HG03442 (cell line): ENCODE data around the gene MGAT1.
"Not testable (repeated sequence)": the region's sequence is repeated elsewhere in the genome, so short reads cannot be mapped to it uniquely, and the experiment has no call there.

ENCODE experiments used
- ATAC-seq: cut with Tn5 transposase; IDR thresholded peaks from one replicate; pipeline ENCODE4 v1.9.1; 2021; ENCODE audit warnings: mild to moderate bottlenecking, moderate library complexity; ENCODE audit not compliant: unreplicated experiment

MGAT1 gene

DNA sequence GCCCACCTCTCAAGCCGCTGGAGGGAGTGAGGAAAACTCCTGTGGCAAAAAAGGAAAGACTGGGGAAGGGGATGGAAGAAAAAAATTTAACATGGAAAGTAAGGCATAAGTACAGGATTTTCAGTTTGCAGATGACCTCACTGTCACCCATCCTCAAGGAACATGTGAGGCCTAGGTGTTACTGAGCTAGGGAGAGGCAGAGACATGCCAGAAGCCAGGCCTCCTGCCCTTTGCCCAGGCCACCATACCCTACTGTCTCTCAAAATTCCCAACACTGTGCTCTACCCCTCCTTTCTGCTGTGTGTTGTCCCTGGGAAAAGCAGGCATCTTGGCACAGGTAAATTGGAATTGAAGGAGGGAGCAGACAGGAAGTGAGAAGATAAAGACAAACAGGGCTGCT, 4.4 kb upstream of the MGAT1 start:
- ATAC-seq = no peak

DNA sequence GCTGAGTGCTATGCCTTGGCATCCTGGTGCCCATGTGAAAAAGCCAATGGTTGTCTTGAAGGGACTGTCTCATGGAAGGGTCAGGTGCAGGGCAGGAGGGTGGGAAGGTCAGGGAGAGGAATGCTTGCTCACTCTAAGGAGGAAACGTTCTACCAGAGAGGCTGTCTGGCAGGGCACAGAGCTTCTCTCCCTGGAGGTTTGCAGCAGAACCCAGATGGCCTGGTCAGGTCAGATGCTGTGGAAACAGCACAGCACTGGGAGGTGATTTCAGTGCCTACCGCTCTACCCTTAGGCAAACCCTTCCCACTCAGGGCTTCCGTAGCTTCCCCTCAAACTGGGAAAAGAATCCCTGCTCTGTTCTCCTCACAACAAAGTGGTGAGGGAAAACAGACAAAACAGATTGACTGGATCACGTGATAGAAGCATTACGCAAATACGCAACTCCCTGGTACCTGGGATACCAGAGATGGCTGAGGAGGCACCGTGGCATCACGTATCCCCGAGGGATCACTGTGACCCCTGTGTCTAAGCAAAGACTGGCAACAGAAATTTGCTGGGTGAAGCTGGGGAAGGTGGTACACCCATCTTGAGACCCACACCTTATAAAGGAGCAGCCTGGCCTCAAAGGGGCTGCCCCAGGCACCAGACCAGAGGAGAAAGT, 3.9 kb upstream of the MGAT1 start:
- no peak for ATAC-seq

DNA sequence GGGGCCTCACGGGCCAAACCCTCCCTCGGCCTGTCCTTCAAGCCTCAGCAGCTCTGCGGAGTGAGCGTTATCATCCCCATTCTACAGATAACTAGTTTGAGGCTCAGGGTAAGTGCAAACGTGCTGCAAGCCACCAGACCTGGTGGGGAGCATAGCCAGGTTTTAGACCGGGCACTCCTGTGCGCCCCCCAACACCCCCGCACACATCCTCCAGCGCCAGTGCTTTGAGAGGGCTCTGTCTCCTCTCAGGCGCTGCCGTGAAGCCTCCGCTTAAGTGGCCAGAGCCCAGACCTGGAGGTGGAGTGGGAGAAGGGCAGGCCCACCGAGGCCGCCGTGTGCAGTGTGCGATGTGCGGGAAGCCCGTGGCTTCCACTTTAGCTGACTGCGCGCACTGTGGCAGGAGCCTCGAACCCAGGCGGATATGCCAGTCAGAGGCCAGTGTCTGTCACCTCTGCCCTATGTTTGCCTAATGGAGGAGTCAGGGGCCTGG, 1.6 kb upstream of the MGAT1 start:
- peak; percentile 2 for ATAC-seq

DNA sequence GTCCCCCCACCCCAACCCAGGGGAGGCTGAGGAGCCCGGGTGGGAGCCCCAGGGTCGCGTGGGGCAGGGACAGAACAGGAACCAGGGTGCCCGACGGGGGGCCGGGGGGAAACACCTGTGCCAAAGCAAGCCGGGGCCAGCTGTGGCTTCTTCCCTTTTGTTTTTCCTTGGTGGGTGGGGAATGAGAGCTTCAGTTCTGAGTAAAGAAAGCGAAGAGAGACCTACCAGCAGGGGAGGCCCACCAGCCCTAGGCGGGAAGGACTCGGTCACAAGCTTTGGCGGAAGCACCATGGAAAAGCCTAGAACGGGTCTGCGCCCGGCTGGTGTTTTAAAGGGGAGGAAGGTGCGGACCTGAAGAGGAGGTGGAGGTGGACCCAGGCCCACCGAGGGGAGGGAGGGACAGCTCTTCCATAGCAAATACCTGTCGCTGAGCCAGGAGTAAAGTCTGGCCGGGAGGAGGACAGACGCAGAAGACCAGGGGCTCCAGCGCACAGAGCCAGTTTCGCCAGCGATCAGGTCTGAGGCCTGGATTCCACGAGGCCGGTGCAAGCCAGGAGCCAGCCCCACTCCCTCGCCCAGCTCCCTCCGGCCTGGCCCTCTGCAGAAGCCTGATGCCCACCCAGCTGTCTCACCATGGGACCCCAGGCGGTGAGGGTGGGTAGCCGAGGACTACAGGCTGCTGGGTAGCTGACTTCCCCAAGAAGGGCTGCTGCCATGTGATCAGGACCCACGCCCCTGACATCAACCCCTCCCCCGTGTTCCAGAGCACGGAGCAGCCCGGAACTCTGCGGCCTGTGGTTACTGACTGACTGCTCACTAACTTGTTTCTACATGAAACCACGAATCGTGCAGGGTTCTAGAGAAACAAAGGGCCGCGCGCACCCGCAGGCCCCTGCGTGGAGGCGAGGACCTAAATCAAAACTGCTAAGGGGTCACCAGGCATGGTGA, 849 bp upstream of the MGAT1 start:
- ATAC-seq = peak; percentile 61

DNA sequence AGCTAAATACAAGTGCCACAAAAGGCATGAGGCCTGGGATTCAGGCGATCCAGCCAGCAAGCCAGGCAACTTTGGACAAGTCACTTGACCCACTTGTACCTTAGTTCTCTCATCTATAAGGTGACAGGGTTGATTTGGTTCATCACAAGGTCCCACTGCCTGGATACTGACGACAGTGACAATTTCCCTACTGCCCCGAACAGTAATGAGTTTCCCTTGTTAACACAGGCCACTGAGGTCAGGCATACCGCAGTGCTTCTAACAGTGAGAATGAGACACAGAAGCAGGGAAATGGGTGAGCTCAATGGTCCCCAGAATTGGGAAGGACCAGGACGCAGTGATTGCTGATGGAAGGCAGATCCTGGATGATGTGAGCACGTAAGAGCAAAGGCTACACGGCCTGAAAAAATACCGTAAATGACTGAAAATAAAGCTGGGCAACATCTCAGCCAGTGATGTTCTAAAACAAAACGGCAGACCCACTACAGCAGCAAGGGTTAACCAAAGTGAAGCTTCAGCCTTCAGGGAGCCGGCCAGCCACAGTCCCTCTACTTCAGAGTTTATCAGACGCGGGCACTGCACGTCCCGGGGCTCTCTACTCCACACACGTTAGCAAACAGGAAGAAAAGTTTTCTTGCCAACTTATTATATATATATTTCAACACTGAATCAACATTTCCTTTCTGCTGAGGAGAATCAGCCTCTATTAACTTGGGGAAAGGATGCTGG, 846 bp downstream of the MGAT1 start:
- no peak for ATAC-seq

DNA sequence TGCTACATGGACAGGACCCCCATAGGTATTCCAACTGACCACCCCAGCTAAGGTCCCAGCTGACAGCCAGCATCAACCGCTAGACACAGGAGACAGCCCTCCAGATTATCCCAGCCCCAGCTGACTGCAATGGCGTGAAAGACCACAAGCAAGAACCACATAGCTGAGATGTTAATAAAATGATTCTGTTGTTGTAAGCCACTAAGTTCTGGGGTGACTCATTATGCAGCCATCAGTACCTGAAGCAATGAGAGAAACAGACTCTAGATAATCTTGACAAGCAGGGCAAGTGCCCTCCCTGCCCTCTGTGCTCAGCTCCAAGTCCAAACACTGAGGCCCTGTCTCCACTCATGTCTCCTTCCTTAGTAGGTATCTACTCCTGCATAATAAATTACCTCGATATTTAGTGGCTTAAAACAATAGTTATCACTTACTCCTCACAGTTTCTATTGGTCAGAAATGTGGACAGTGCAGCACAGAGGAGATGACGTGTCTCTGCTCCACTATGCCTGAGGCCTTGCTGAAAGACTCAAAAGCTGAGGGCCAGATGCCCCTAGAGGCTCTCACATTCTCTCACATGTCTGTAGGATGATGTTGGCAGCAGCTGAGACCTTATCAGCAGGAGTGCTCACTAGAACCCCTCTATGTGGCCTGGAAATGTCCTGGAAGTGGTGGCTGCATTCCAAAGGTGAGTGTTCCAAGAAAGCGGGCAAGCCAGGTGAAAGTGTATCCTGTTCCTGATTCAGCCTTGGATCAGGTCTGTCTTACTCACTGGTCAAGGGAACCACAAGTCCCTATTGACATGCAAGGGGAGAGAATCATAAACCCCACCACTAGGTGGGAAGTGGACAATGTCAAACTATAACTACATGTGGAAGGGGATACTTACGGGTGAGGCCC, 2.5 kb downstream of the MGAT1 start:
- ATAC-seq = no peak

DNA sequence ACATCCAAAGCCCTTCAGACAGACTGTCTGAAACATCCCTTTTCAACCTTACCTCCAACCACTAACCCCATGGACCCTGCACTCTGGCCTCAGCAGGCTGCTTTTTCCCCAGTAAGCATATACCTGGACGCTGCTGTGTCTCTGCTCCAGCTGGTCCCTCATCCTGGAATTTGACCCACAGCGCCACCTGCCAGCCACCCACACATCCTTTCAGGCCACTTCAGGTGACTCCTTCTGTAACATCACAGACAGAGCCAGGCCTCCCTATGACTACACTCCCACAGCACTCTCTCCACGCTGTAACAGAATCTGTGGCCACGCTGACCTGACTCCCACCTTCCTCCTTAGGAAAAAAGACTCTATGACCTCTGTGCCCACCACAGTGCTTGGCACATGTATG, 3.4 kb downstream of the MGAT1 start:
- ATAC-seq = no peak

DNA sequence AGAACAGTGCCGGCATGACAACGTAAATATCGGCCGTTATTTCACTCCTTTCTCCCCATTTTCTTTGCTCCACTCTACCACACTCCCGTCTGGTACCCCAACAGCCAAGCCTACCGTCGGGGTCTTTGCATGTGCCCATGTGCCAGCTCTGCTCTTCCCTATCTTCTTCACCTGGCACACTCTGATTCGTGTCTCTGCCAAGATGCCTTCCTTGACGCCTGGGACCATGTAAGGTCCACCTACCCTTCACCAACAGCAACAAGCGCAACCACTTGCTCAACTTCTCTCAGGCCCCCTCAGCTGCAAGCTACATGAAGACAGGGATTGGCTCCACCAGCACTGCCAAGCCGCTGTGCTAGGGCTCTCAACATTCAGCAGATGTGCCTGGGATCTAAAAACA, 4.4 kb downstream of the MGAT1 start:
- ATAC-seq = no peak

DNA sequence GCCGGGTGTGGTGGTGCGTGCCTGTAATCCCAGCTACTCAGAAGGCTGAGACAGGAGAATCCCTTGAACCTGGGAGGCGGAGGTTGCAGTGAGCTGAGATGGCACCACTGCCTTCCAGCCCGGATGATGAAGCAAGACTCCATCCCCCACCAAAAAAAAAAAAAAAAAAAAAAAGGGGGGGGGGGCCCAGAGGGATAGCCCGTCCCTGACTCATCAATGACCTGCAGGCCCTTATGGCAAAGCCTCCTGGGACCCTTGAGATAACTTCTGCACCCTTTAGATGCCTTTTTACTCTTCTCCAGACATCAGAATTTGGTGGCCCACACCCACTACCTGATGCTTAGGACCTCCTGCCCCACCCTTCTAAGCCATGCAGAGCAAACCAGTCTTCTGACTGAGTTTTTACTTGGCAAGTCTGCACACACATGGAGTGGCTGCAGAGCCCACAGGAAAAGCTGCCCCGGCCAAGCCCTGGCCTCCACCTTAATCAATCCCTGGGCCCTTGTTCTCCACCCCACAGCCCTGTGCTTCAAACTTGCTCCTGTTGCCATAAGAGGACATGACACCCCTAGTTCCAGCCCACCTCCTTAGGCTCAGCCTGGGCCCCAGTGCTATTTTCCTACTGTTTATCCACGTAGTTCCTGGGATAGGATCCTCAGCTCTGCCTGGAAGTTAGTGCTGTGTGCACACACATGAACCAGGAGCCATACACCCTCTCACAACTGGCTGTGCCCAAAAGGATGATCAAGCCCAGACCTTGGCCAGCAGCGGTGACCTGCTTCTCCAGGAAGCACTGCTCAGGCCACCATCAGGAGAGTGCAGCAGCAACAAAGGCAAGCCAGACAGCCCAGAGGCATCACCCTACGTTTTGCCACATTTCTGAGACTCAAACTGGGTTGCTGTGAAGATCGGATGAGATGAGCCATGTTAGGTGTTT, 5.1 kb downstream of the MGAT1 start:
- ATAC-seq = no peak

DNA sequence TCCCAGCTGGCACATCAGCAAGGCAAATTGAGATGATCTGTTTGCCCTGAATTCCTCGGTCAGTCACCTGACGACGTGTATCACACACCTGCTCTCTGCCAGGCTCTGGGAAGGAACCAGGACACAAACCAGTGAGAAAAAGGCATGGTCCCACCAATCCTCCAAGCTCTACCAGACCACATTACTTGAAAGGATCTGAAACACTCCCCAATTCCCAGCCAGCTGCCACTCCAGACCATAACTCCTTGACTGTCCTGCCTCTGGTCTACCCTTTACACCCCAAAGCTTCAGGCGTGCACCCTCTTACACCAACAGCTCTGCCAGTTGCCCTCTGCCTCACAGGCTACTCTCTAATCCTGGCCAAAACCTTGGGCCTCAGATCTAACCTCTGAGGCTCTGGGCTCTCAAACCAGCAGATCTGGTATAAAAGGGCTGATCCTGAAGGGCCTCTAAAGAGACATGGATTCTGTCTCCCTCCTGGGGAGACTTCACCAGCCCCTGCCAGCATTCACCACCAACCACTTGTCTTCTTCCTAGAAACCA, 6.8 kb downstream of the MGAT1 start:
- no peak for ATAC-seq

DNA sequence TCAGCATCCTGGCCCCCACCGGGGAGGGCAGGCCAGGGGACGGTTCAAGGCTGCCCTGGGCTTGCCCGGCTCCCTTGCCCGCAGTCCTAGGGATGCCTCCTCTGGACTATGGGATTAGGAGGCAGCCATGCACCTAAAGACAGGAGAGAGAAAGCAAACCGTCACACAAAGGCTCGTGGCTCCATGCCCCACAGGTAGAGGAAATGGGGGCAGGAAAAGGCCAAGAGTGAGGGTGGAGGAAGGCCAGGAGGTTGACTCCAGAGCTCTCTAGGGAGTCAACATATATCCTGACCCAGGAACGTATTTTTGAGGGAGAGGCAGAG, 9.7 kb downstream of the MGAT1 start:
- ATAC-seq = no peak

DNA sequence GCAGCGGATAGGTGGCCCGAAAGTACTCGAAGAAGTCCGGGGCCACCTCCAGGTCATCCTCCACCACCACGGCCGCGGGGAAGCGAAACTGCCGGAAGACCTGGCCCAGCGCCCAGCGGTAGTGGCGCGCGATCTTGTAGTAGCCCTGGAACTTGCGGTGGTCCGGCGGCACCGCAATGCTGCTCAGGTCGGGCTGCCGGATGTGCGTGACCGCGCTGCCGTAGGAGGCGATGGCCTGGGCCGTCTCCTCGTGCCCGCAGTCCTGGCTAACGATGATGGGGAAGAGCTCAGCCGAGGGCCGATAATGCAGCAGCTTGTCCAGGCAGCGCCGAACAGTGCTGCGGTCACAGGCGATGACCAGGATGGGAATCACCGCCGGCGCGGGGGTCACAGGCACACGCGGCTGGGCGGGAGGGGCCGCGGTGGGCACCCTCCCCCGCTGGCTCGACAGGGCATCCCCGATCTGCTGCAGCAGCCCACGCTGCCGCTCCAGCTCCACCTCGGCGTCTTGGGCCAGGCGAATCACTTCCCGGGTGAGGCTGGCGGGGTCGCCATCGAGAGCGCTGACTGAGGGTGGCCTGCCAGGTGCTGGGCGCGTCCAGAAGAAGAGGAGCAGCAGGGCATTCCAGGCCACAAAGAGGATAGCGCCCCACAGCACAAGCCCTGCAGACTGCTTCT, 10.2 kb downstream of the MGAT1 start:
- no peak for ATAC-seq

DNA sequence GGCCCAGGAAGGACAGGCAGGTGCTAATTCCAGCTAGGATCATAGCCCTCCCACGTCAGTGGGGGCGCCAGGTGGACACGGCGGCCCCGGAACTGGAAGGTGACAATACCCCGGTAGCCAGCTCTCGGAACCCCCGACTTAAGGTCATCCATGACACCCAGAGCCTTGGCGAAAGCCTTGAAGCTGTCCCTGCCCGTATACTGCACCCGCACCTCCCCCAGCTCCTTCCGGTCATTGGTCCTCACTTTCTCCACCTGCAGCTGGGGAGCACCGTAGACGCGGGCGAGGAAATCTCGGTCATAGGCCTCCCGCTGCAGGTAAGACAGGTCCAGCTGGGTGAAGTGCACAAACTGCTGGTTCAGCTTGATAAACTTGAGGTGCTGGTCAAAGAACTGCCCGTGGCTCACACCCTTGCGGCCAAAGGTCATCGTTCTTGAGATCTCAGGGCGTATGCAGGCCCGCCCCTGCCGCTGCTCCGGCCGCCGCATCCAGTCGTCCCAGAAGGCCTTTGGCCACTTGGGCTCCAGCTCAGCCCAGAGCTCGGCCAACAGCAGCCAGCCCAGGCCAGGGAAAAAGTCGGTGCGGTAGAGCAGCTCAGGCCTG, 10.9 kb downstream of the MGAT1 start:
- ATAC-seq = no peak

DNA sequence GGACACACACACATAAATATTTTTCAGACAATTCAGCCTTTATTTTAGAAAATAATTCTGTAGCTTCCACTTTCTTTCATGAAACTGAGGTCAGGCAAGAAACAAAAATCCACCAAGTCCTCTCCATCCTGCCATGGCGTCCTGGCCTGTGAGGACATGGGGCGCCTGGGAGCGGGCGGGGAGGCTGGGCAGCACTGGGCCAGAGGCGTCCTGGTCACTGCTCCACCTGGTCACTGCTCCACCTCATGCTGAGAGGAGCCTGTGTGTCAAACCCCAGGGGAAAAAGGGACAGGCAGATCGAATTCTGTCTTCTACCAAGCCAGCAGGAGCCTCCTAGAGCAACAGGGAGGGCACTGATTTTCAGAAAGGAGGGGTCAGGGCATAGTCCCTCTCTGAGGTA, 12.1 kb downstream of the MGAT1 start:
- ATAC-seq = no peak

DNA sequence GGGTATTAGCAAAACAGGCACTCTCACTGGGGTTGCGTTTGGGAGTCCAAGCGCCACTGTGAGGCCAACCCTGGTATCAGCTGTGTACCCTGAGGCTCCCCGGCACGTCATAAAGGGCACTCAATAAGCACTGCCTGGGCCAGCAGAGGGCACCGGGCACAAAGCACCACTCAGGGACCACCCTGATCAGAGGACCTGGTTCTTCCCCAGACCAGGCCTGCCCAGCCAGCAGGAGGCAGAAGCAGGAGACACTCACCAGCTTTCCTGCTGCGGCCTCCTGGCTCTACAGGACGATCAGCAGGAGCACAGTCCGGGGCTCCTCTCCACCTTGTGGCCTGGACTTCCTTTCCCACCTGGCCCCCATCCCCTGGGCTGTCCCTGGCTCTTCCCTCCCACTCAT, 12.6 kb downstream of the MGAT1 start:
- ATAC-seq = no peak

DNA sequence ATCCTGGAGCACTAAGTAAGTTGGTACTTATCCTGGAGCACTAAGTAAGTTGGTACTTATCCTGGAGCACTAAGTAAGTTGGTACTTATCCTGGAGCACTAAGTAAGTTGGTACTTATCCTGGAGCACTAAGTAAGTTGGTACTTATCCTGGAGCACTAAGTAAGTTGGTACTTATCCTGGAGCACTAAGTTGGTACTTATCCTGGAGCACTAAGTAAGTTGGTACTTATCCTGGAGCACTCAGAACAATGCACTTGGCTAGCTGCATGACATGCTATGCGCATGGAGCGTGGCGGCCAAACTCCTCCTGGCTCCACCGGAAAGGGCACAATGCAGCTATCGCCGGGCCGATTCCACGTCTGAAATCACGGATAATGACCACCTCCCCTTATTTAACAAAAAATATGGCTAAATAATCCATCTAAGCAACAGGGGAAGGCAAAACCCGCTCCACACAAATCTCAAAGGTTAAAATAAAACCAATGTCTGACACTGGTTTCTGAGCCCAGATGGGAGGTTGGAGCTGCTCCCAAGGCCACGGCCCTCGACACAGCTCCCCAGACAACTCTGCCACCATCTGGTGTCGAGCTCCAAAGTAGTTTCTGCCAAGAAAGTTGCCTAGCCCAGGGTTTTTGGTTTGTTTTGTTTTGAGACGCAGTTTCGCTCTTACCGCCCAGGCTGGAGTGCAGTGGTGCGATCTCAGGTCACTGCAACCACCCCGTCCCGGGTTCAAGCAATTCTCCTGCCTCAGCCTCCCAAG, 13.8 kb downstream of the MGAT1 start:
- not testable (repeated sequence) for ATAC-seq

DNA sequence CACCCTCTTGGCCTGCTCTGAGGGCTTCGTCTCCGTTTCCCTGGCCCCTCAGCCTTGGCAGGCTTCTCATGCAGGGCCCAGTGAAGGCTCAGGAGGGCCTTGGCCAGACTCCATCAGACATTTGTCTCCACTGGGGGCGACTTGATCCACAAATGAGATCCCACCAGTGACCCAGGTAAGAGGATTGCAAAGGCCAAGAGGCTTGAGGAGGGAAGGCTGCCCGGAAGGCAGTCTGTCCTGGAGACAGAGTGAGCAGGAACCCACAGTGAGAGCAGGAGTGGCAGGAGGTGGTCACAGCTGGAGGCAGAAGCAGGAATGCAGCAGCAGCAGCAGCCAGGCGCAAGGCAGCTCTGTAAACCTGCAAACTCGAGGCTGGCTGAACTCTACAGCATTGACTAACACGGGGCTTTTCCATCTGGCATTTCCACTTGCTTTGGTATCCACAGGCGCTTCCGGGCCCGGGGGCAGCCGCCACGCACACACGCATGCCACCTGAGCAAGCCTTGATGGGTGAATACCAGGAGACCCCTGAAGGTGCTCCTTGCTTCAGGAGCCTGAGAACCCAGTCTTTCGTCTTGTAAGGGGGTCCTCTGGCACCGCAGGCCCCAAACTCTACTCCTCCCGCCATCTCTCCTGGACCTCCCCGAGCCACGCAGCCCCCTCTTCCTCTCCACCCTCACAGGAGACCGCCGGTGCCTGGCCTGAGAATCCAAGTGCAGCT, 14.7 kb downstream of the MGAT1 start:
- no peak for ATAC-seq
